HG03066 (cell line): ENCODE results near the gene PDE6D.

Experiments used
- ATAC-seq: cut with Tn5 transposase; IDR thresholded peaks from one replicate; pipeline ENCODE4 v1.9.1; 2021; ENCODE audit warnings: low read depth; ENCODE audit not compliant: unreplicated experiment

The PDE6D gene

DNA sequence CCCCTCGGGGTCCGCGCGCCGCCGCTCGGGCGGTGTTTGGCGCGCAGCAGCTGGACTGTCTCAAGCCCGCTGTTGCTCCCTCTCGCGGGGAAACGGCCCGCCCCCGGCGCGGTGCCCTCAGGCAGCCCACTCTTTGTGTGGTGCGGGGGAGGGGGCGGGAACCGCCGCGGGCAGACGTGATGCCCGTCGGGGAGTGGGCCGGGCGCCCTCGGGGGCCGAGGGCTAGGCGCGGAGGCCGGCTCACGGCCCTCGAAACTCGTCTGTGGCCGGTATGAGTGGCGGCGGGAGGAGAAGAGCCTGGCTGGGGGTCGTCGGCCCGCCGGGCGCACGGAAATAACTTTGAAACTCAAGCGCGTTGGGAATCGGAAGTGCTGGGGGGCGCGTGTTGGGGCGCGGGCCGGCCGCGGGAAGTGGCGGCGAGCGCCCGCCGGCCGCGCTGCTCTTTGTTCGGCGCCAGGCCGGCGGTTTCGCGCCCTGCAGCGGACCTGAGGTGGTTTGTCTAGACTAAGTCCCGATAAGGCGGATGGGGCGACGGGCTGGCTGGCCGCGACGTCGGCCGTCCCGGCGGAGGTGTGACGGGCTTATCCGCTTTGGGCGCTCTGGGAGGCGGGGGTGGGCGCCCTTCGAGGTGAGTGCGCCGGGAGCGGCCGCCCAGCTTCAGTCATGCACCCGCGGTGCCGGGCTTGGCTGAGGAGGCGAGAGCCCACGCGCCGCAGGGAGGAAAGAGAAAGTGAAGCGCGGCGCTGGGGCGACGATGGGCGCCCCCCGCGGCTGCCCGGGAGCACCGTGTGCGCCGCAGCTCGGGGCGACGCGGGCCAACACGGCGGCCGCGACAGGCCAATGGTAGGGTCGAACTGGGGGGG is 72.1 kb downstream of the PDE6D start:
- ATAC-seq, result no peak

DNA sequence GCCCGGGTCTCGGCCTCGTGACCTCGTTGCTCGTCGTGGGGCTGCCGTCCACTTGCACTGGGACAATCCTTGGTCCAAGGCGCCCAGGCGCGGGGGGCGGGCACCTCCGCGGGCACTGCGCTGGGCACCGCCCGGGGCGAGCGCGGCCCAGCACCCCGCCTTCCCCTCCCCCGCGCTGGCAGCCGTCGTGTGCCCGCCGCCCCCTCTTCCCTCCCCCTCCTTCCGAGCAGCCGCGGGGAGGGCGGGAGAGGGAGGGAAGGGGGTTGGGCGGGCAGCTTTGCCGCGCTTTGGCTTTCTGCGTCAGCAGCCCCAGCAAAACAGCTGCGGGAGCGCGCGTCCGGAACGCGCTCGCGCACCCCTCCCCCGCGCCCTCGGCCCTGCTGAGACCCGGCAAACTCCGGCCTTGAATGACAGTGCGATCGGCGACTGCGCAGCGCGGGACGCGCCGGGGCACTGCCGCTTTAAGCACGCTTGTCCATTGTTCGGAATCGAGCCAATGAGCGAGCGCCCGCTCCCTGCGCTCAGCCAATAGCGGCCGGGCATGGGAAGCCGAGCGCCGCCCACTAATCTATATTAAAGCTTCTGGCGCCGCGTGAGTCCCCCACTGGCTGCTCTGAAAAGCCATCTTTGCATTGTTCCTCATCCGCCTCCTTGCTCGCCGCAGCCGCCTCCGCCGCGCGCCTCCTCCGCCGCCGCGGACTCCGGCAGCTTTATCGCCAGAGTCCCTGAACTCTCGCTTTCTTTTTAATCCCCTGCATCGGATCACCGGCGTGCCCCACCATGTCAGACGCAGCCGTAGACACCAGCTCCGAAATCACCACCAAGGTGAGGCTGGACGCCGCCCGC is 72.9 kb downstream of the PDE6D start, which contains the start of gene PTMA:
PTMA (plus strand) TSS at position 599 of the 846 bp plus-strand sequence; CDS start at position 781, 182 bp downstream.
- ATAC-seq, result peak; percentile 46

DNA sequence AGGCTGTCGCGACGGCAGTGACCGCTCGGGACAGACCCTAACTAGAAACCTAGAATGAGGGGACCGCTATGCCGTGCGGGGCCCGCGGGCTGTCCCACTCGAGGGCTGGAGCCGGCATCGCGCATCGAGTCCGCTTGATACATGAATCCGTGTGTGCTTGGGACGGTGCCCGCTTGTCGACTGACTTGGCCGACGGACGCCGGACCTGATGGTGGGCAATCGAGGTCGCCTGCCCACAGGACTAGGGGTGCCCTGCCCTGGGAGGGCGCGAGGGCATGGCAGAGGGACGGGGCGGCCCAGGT is 73.5 kb downstream of the PDE6D start:
- ATAC-seq, result no peak

DNA sequence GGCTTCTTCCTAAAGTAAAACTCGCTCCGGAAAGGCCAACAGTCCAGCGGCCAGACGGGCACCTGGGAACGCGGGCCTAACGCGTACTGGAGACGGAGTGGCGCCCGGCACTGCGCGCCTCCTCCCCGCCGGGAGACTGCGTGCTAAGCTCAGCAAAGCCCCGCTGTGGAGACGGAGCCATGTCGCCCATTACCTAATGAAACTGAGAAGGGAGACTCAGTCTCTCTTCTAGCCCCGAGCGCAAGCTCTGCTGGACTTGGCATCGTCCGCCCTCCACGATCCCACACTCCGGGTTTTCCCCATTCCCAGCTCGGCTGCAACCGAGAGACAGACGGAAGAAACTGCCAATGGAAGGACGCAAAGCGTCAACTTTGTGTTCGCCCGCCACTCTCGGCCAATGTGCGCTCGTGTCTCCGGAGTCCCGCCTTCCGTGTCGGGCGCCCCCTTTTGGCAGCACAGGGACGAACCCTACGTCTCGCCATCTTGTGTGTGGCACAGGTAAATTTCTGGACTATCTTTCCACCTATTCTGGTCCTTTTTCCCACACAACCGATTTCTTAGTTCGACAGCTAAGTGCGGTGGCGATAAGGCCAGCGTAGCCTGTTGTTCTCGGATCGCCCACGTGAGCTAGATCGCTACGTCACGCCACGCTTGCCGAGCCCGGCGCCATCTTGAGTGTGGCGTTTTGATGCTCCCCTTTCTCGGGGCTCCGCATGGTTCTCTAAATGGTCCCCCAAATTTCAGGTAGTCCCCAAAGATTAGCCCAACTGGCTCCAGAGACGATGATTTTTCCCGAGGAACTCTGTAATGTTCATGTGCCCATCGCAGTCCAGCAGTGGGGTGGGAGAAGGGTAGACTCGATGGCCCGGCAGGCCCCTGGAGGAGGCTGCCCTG is 74.1 kb downstream of the PDE6D start:
- peak; percentile 32 for ATAC-seq

DNA sequence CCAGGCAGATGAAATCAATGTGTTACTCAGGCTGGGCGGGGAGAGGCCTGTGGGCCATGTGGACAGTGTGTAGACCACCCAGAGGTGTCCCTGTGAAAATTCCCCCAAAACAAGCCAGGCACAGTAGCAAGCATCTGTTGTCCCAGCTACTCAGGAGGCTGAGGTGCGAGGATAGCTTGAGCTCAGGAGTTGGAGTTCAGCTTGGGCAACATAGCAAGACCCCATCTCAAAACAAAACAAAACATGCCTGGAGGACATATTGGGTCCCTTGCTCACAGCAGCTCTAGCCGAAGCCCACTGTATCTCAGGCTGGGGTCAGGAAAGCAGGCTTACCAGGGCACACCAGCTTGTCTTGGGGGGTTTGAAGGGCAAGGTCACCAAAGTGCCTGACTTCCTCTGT is 77.1 kb downstream of the PDE6D start:
- ATAC-seq, result no peak

DNA sequence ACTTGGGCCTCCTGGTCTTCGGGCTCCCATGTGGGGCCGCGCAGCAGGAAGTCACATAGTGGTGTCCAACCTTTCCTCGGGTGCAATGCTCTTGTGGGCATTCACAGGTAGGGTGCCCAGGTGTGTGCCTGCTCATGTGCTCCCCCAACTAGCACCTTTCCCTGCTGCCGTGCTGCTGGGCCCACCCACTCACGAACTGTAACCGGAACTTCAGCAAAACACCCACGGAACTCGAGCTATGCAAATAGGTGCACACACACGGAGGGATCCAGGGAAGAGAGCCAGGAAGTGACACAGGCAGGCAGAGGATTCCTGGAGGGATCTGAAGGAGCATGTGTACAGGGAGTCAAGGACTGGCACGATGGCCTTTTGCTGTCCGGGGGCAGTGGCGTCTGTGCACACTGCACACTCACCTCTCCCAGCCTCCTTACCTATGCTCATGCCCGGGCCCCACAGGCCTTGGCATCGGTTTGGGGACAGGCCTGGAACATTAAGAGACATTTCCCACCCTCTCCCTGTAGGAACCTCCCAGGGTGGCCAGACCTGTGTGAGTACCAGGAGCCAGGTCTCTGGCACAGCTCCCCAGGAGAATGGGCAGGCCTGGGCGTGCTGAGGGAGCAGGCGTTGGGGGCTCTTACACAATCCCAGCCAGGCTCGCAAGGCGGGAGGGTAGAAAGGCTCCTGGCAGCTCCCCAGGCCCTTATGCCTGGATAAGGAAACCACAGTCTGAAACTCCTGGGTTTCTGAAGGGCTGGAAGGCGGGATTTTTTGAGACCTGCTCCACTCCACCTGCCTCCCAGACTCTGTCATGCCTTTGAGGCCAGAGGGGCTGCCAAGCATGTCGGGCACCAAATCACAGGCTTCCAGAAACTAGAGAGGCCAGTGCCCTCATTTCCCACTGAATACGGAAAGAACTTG is 79.4 kb downstream of the PDE6D start:
- ATAC-seq, result no peak

DNA sequence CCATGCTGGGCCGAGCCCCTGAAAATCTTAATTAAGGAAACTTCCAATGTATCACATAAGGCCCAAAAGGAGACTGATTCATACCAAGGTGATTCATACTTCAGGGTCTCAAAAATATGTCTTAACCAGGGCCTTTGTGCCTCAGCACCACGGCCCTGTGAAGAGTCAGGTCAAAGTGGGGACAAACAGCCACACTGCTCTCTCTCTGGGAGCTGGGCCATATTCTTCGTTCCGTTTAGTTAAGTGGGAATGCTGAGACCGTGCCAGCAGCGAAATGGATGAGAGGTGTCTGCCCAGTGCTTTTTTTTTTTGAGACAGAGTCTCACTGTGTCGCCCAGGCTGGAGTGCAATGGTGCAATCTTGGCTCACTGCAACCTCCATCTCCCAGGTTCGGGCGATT is 82.1 kb downstream of the PDE6D start:
- no peak for ATAC-seq

DNA sequence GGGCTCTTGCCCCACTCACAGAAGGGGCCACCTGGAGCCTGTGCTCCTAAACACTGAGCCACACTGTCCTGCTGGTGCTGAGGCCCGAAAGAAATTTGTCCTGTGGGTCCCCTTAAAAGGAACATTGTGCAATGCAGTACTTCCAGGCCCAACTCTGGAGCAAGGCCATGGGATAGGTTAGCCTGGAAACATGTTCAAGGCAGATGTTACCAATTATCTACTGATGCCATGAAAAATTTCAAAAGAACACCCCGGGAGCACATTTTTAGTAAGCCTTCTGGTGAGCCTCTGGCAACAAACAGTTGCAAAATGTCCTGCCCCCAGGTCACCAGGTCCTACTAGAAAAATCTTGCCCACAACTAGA is 85.1 kb downstream of the PDE6D start:
- no peak for ATAC-seq

DNA sequence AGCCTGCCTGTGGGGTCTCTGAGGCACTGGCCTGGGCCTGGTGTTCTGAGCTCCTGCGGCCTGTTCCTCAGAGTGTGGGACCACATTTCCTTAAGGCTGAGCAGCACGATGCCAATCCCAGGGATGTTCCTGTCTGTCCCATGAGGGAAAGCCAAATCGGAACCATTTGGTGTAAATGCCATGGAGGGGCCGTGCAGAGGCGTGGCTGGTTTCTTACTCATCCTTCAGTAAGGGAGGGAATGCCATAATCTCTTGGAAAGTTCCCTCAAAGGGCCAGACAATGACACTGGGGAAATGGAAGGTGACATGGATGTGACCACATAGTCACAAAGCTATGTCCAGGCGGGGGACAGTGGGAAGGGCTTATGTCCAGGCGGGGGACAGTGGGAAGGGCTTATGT is 87.1 kb downstream of the PDE6D start:
- no peak for ATAC-seq

DNA sequence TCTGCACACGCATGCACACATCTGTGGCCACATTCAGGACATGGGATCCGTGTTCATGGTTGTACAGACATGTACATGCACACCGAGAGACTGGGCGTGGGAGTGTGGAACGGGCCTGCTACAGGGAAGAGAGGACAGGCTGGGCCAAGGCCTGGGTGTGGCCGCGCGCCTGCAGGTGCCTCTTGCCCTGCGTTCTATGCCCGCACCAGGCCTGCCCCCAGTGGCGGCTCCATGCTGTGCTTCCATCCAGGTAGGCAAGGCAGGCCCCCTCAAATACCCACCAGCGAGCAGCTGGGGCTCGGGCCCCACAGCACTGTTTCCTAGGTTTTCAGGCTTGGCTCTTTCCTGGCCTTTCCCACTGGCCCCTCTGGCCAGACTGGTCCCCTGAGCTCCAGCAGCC is 88.2 kb downstream of the PDE6D start:
- ATAC-seq, result no peak

DNA sequence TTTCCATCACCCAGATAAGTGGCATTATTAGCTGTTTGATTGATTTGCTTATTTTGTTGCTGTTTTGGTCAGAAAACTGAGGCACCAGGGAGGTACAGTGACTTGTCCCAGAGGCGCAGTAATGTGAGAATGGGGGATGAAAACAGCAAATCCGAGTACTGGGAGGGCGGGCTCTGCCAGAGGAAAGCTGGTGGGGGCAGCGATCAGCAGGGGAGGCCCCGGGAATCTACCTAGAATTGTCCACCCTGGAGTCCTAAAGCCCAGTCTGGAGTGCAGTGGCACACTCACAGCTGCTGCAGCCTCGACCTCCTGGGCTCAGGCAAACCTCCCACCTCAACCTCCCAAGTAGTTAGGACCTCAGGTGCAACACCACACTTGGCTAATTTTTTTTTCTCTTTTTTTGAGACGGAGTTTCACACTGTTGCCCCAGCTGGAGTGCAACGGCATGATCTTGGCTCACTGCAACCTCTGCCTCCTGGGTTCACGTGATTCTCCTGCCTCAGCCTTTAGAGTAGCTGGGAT is 89.8 kb downstream of the PDE6D start:
- no peak for ATAC-seq

DNA sequence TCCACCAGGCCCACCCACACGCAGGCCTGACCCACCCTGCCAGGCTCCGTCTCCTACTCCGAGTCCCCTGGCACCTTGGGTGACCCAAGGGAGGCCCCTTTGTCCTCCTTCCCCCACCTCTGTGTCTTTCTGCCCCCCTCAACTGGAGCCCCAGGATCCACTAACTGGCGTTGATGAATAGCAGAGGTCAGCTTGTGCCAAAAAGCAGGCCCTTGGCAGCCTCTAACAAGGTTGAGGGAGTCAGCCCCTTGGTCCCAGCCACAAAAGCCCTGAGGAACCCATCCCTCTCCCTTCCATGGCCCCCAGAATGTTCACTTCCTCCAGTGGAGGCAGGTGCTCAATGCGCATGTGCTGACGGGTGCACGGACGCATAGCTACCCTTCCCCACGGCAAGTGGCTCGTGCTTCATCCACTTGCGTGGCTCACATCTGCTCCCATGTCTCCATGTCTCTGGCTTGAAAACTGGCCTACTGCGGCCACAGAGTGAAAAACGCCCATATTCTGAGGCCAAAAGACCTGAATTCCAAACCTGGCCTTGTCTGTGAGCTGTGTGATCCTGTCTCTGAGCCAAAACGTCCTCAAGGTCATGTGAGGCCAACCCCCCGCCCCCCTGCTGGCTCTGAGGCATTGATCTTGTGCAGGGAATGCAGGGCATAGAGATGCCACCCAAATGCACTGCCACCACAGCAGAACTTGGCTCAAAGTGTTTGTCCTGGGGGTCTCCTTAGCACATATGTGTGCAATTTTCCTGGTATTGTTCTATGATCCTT is 91.8 kb downstream of the PDE6D start:
- no peak for ATAC-seq

DNA sequence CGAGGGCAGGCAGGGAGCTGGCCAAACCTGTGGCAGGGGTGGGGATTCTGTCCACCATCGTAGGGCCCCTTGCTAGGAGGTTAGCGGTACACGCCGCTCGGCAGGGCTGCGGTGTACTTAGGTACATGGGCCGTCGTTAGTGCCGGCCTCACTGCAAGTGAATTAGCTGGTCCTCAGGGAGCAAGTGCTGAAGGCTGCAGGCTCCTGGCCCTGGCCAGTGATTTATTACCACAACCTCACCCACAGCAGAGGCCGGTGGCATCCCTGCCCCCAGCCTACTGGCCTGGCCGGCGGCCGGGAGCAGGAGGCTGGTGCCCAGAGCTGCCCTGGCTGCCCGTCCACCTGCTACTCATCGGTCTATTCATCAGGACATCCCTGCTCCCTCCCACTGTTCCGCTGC is 92.4 kb downstream of the PDE6D start:
- ATAC-seq, result no peak

DNA sequence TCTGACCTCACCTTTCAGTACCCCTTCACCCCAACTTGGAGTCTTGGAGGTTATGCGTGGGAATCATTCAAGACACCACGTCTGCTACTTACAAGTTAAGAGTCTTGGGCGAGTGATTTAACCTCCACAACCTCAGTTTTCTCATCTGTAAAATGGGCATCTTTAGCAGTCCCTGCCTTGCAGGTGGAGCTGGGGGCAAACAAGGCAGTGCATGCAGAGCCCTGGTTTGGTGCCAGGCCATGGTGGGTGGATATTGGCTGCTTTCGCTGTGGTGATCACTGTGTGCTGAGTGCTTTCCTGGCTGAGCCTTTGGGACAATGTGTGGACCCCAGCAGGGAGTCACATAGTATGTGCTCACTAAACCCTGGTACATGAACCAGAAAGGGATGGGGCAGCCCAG is 93.1 kb downstream of the PDE6D start:
- no peak for ATAC-seq

DNA sequence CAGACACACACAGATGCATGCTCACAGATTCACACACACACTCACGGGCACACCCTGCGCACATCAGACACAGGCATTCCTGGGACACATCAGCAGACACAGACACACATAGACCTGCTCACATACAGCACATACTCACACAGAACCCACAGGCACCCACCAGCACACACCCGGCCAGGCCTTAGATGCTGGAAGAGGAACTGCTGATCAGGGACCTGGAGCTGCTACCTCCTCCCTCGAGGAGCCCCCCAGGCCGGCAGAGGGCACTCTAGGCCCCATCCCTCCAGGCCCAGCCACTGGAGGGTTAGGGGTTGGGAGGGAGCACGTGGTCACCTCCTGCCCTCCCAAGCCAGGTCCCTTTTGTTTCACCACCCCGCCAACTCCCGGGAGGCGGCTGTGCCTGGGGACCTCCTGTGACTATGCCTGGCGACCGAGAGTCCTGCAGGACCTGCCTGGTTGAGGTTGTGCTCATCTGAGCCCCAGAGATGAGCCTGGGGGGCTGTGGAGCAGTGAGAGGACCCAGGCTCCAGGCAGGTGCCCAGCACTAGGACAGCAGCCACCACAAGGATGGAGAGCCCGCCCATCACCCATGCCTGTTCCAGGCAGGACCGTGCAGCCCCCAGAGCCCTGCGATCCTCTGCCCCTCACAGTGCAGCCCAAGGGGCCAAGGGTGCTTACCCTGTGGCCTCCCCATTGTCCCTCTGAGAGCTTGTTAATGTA is 93.8 kb downstream of the PDE6D start:
- ATAC-seq, result peak; percentile 72

DNA sequence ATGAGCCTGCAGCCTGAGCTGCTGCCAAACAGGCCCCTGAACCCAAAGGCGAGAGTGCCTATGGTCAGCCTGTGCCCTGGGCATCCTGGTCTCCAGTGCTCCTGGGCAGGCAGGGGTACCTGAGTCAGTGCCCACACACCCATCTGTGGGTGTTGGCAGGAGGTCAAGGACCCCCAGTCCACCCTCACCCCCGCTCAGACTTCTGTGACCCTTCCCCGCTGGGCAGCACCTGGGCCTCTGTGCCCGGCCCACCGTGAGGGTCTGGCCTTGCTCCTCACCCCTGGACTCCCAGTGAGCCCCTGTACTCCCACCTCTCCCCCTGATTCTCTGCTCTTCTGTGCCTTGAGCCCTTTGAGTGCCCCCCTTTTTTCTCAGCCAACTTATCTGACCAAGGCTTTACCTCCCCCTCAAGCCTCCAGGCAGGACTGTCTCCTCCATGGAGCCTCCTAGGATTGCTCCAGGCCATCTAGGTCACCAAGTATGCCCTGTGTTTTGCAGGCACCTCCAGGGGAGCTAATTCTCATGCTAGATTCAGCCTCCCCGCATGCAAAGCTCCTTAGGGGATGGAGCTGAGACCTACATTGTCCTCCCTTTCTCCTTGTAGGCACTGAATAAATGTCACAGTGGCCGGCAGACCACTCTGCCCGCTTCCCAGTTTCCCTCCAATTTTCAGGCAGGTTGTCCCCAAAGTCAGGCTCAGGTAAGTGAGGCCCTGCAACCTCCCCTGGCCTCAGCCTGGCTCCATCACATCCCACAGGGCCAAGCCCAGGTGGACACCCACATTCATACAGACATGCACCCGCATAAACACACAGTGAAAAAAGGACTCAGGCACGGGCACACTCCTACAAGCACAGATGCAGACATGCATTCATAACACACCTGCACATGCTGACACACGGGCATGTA is 94.6 kb downstream of the PDE6D start:
- no peak for ATAC-seq
